ENCODE measurements around the gene TIMP3.

The TIMP3 gene

DNA sequence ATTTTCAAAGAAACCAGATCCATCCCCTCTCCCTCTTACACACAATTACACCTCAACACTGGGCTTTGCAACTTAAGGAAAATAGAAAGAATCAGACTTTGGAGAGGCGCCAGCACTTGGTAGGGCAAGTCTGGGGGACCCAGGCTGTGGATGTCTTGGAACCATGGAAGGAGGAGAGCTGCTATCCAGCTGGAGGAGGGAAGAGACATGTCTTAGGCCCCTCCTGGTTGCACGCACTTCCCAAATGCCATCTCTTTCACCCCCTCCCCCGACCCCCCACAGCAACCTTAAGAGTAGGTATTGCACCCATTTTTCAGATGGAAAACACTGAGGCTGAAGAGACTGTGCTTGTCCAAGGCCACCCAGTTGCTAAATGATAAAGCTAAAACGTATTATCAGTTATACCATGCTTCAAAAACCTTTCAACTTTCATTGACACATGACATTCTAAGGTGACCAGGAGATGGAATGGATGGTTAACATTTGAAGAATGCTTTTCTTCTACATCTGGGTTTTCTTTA, 3.9 kb downstream of the TIMP3 start:
- peaks cover 3% of the 10 kb centered on the region; the same call in 1 of the 2 replicates for H3K4me1 ChIP-seq
- DNase-seq (ENCODE audit: low spot score in 2 of 2) = no peak
- no peaks in the 10 kb centered on the region for H3K9me3 ChIP-seq
- in situ Hi-C loops (cut with MboI; ENCODE audit: low sequenced_read_pairs) = no loop called here
- H3K4me3 ChIP-seq = no peak overlapping the region
- no peaks in the 10 kb centered on the region for H3K27me3 ChIP-seq (ENCODE audit: low read depth)
- H3K36me3 ChIP-seq (replicated peaks) = no peaks in the 10 kb centered on the region

DNA sequence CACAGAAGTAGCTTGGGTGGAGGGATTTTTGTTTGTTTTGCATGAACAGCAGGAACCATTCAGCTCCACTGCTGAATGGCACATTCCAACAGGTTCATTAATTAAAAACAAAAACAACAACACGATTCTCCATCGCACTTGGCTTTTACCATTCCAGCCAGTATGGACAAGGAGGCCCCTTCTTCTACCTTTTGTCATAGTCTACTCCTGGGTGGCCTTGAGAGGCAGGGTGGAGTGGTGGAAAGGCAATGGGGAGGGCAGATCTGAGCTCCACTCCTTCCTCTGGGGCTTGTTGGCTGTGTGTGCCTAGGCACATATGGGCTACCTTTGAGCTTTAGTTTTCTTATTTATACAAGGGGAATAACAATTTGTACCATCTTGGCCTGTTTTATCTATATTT, 4.8 kb downstream of the TIMP3 start:
- no peak overlapping the region for H3K4me3 ChIP-seq
- H3K4me1 ChIP-seq = peaks cover 3% of the 10 kb centered on the region; the same call in 1 of the 2 replicates
- no peaks in the 10 kb centered on the region for H3K9me3 ChIP-seq
- no peak for DNase-seq (ENCODE audit: low spot score in 2 of 2)
- no peaks in the 10 kb centered on the region for H3K27me3 ChIP-seq (ENCODE audit: low read depth)
- in situ Hi-C loops (cut with MboI; ENCODE audit: low sequenced_read_pairs) = no loop called here
- H3K36me3 ChIP-seq (replicated peaks) = no peaks in the 10 kb centered on the region

DNA sequence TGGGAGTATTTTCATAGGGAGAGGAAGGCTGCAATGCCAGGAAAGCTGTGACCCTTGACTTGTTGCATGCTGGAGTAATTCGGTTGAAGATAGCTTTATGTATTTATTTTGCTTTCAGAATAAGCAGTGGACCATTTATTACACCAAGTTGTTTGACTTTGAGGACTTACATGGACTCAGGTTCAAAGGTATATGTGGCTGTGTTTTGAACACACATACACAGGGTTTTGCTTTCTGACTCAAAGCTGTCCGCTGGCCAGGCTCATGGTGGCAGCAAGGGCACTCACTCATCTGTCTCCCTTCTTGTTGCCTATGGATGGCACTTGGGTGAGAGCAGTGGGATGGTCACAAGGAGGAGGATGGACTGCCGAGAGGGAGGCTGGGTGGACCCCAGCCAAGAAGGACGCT, 6.5 kb downstream of the TIMP3 start:
- no peaks in the 10 kb centered on the region for H3K9me3 ChIP-seq
- DNase-seq (ENCODE audit: low spot score in 2 of 2) = no peak
- H3K4me3 ChIP-seq = no peak overlapping the region
- in situ Hi-C loops (cut with MboI; ENCODE audit: low sequenced_read_pairs) = no loop called here
- no peaks in the 10 kb centered on the region for H3K27me3 ChIP-seq (ENCODE audit: low read depth)
- H3K4me1 ChIP-seq = no peaks in the 10 kb centered on the region
- no peaks in the 10 kb centered on the region for H3K36me3 ChIP-seq (replicated peaks)

DNA sequence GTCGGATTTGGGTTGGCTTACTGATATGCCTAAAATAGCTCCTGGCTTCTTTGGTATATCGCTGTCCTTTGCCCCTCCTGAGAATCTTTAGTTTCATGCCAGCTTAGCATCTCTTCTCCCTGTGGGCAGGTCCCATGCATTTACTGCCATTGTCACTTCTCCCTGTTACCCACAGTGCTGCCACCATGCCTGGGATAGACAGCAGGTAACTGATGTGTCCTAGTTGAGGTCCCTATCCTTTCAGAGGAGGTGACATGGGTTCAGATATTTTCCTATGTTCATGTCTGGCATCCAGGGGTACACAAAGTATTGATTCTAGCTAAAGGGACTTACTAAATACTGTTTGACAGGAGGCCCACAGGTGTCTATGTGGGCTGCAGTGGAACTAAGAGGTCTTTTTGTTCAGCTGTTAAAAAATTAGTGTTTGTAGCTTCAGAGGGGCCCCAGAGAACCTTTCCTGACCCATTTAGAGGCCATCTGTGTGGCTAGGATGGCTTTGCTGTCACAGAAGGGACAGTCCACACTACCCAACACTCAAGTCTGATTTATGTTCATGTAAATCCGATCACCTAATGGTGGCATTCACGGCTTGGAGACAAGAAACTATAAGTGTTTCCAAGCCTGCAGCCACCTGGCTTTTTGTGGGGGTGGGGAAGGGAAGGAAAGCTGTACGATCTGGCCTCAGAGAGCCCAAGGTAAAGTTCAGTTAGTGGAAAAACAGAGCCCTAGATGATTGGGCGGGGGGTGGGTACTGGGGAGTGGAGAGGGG, 8.5 kb downstream of the TIMP3 start:
- Histone ChIP-seq H3K27me3 (ENCODE audit: low read depth) (no peaks in the 10 kb centered on the region), H3K36me3 (replicated peaks) (no peaks in the 10 kb centered on the region), H3K4me3 (no peak overlapping the region), H3K9me3 (no peaks in the 10 kb centered on the region), H3K4me1 (no peaks in the 10 kb centered on the region)
- in situ Hi-C loops (cut with MboI; ENCODE audit: low sequenced_read_pairs) = no loop called here
- no peak for DNase-seq (ENCODE audit: low spot score in 2 of 2)

DNA sequence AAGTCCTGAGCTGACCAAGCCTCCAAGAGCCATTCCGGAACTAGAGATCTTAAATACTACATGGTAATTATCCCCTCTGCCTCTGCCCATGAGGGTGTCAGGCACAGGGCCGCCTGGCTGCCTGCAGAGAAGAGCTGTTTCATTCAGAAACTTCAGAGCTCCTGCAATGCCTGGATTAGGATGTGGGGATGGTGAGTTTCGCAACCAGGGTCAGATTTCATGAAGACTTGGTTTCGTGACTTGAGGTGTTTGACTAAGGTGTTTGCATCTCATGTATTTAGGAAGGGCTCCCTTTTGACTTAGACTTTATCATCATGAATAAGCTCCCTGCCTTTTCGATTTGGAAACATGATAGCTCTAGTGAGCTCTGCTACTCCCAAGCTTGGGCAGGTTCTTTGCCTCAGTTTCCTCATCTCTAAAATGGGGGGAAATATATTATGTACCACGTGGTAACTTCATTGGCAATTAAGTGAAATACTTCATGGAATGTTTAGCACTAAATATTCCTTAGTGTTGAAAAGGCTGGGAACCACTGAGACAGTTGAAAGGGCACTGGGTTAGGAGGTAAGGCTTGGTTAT, 9.1 kb downstream of the TIMP3 start:
- in situ Hi-C loops (cut with MboI; ENCODE audit: low sequenced_read_pairs) = no loop called here
- H3K27me3 ChIP-seq (ENCODE audit: low read depth) = no peaks in the 10 kb centered on the region
- no peaks in the 10 kb centered on the region for H3K36me3 ChIP-seq (replicated peaks)
- DNase-seq (ENCODE audit: low spot score in 2 of 2) = no peak
- H3K4me1 ChIP-seq = no peaks in the 10 kb centered on the region
- no peaks in the 10 kb centered on the region for H3K9me3 ChIP-seq
- no peak overlapping the region for H3K4me3 ChIP-seq

DNA sequence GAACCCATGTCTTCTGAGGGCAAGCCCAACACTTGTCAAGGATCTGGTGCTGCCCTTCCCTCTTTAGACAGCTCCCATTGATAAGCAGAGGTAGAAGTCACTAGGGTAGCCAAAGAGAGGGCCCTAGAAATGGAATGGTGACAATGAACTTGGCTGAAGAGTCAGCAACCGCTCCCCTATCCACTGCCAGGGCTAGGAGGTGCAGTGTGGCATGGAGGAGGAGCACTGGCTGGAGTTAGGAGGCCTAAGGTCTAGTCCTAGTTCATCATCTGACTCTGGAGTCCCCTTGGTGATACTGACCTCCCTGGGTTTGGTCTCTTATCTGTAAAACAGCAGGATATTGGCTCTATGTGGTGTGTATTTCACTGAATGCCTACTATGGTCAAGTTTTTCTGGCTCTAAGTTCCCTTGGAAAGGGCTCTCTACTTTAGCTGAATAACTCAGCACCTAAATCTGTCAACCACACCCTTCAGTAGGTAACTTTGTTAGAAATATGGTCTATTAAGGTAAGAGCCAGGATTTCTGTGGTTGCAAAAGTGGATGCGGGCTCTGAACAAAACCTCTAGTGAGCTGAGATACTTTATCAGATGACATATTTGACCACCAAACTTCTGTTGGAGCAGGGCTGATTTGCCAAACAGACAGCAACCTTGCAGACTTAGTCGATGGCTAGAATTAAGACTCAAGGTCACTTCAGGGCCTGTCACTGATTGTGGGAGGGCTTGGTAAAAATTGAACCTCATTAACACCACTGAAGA, 10.5 kb downstream of the TIMP3 start:
- no peaks in the 10 kb centered on the region for H3K9me3 ChIP-seq
- no peak for DNase-seq (ENCODE audit: low spot score in 2 of 2)
- H3K4me1 ChIP-seq = no peaks in the 10 kb centered on the region
- in situ Hi-C loops (cut with MboI; ENCODE audit: low sequenced_read_pairs) = no loop called here
- H3K27me3 ChIP-seq (ENCODE audit: low read depth) = no peaks in the 10 kb centered on the region
- no peaks in the 10 kb centered on the region for H3K36me3 ChIP-seq (replicated peaks)
- no peak overlapping the region for H3K4me3 ChIP-seq

DNA sequence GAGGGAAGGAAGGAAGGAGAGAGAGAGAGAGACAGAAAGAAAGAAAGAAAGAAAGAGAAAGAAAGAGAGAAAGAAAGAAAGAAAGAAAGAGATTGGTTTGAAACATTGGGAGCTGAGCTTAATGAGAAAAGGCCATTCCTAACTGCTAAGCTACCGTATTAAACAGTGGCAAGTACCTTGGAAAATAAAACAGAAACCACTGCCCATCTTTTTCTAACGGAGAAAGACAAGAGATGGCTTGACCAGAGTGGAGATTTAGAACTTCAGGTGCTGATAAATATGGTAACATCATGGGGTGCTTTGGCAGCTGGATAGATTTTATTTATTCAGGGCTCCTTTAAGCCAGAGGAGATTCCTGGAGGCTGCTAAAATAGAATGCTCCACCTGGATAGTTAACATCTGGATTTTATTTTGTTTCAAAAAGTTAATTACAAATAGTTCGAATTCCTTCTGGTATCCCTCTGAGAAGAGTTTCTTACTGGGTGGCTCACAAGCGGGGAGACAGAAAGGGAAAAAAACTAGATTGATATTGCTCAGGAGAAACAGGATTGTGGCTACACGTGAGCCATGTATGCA, 12.9 kb downstream of the TIMP3 start:
- Histone ChIP-seq H3K4me3 (no peak overlapping the region), H3K4me1 (no peaks in the 10 kb centered on the region), H3K36me3 (replicated peaks) (no peaks in the 10 kb centered on the region), H3K9me3 (no peaks in the 10 kb centered on the region), H3K27me3 (ENCODE audit: low read depth) (no peaks in the 10 kb centered on the region)
- no peak for DNase-seq (ENCODE audit: low spot score in 2 of 2)
- in situ Hi-C loops (cut with MboI; ENCODE audit: low sequenced_read_pairs) = no loop called here

DNA sequence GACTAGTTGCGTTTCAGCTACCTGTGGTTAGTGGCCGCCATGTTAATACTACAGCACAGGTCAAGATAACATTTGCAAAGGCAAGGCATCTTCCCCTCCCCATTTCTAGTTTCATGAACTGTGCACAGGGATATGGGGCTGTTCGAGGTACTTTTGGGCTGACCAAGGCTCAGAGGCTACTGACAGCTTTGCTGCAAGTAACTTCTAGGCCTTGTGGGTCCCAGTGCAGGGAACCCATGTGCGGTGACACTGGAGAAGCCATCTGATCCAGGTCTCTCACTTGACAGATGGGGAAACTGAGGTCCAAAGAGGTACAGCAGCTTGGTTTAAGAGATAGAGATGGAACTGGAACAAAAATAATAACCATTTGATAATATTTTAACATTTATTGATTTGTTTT, 13.6 kb downstream of the TIMP3 start:
- Histone ChIP-seq H3K27me3 (ENCODE audit: low read depth) (no peaks in the 10 kb centered on the region), H3K36me3 (replicated peaks) (no peaks in the 10 kb centered on the region), H3K4me1 (no peaks in the 10 kb centered on the region), H3K4me3 (no peak overlapping the region), H3K9me3 (no peaks in the 10 kb centered on the region)
- in situ Hi-C loops (cut with MboI; ENCODE audit: low sequenced_read_pairs) = no loop called here
- DNase-seq (ENCODE audit: low spot score in 2 of 2) = no peak

DNA sequence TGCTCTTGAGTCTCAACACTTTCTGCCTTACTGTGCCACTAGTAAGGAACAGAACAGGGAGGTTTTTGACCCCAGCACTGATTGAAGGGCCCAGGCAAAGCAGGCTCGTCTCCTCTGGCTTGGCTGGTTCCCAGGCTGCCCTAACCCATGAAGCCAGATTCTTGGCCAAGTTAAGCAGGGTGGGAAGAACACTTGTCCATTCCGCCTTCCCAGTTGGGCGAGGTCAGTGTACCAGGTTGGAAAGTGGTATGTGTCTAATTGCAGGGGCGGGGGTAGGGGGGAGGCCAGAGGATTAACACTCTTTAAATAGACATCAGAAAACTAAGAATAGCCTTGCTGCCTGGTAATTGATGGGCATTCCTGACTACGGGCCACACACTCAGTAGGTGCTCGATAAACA, 14.4 kb downstream of the TIMP3 start:
- in situ Hi-C loops (cut with MboI; ENCODE audit: low sequenced_read_pairs) = no loop called here
- no peaks in the 10 kb centered on the region for H3K4me1 ChIP-seq
- no peaks in the 10 kb centered on the region for H3K36me3 ChIP-seq (replicated peaks)
- no peak overlapping the region for H3K4me3 ChIP-seq
- DNase-seq (ENCODE audit: low spot score in 2 of 2) = no peak
- H3K27me3 ChIP-seq (ENCODE audit: low read depth) = no peaks in the 10 kb centered on the region
- H3K9me3 ChIP-seq = no peaks in the 10 kb centered on the region

DNA sequence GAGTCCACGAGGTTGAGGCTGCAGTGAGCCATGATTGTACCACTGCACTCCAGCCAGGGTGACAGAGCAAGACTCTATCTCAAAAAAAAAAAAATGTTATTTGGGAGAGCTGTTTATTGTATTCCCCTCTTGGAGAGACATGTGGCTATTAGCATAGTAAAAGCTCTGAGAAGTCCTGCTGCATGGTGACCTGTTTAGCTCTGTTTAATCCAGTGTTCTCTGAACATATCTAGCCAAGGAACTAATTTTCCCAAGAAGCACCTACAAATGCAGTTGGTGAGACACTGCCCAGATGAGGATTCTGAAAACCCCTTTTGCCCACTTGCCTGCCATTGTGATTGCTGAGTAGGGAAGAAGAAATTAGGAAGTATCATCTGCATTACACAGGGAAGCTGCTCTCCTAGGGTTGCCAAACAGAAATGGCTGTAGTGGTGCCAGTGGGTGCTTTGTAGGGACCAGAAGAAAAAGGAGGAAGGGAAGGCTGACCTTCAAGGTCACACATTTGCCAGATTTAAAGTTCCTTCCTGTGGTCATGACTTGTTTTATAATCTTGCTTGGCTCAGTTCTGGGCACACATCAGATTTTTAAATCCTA, 15.7 kb downstream of the TIMP3 start:
- in situ Hi-C loops (cut with MboI; ENCODE audit: low sequenced_read_pairs) = no loop called here

DNA sequence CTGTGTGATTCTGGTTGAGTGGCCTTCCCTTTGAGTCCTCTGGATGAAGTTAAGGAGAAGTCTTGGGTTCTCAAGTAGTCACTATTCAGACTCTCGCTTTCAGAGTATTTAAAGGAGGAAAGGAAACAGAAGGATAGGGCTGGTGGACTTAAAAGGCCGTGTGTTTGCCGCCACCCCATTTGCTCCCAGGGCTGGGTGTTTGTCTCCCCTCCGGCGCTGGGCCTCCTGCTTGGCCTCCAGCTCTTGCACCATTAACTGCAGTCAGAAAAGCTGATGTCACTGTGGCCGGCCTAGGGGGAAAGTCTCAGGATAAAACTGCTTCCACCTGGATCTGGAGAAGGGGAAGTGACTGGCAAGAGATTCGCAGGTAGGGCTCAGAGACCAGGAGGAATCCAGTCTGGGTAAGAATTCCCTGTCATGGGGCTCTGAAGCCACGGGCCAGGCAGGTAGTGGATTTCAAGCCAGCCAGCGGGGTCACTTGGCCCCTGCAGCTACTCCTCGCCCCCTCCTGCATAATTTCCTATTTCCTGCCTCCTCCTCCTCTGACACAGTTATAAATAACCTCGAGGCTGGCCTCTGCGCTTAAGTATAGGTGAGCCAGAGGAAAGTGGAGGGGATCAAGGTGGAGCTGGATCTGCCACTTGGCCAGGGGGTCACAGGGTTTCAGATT, 17.1 kb downstream of the TIMP3 start:
- Histone ChIP-seq H3K4me1 (no peaks in the 10 kb centered on the region), H3K9me3 (no peaks in the 10 kb centered on the region), H3K36me3 (replicated peaks) (no peaks in the 10 kb centered on the region), H3K27me3 (ENCODE audit: low read depth) (no peaks in the 10 kb centered on the region), H3K4me3 (no peak overlapping the region)
- no peak for DNase-seq (ENCODE audit: low spot score in 2 of 2)
- in situ Hi-C loops (cut with MboI; ENCODE audit: low sequenced_read_pairs) = no loop called here

More for the DNA sequence above, 15.7 kb downstream of the TIMP3 start:
- H3K27me3 ChIP-seq (ENCODE audit: low read depth) = no peaks in the 10 kb centered on the region
- no peaks in the 10 kb centered on the region for H3K9me3 ChIP-seq
- no peaks in the 10 kb centered on the region for H3K36me3 ChIP-seq (replicated peaks)
- no peak overlapping the region for H3K4me3 ChIP-seq
- no peak for DNase-seq (ENCODE audit: low spot score in 2 of 2)
- H3K4me1 ChIP-seq = no peaks in the 10 kb centered on the region

DNA sequence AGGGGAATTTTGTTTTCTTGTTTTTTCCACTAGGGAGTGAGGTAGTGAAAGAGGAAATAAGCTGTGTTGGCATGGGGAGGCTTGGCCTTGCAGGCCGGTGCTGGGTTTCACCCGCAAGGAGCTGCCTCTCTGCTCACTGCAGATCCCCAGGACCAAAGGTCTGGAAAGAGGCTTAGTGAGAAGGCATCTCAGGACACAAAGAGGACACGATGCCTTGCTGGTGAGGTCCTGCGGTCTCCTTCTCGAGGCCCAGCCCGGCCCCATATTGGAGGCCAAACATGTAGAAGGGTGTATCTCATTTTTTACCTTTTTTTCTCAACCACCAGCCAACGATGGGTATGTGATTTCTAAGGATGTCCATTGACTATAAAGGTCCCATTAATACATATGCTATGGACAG, 17.6 kb downstream of the TIMP3 start:
- in situ Hi-C loops (cut with MboI; ENCODE audit: low sequenced_read_pairs) = no loop called here
- H3K27me3 ChIP-seq (ENCODE audit: low read depth) = no peaks in the 10 kb centered on the region
- DNase-seq (ENCODE audit: low spot score in 2 of 2) = no peak
- no peaks in the 10 kb centered on the region for H3K36me3 ChIP-seq (replicated peaks)
- H3K9me3 ChIP-seq = no peaks in the 10 kb centered on the region
- no peaks in the 10 kb centered on the region for H3K4me1 ChIP-seq
- H3K4me3 ChIP-seq = no peak overlapping the region
